ENCODE data around the gene ASPRV1. TPM values are rescaled to one million over a fixed set of nuclear protein-coding genes. Genes with fewer than 3 reads are reported as not detected.

ASPRV1 gene
- total RNA-seq, 1 experiment from 2014 or later: 0.66 TPM

- Mint-ChIP-seq H3K27ac (ENCODE audit: unreplicated experiment) (no peak overlapping the region), H3K27me3 (ENCODE audit: insufficient read depth, unreplicated experiment) (no peaks in the 10 kb centered on the region), H3K4me3 (ENCODE audit: unreplicated experiment) (no peak overlapping the region), H3K4me1 (ENCODE audit: low read depth, unreplicated experiment) (peaks cover 31% of the 10 kb centered on the region), H3K9me3 (ENCODE audit: unreplicated experiment) (no peaks in the 10 kb centered on the region), H3K36me3 (ENCODE audit: insufficient read depth, unreplicated experiment) (peaks cover 17% of the 10 kb centered on the region)
- no peak for DNase-seq
- CTCF ChIA-PET: no interaction called here
- Histone ChIP-seq H3K4me1 (peaks cover 23% of the 10 kb centered on the region), H3K27me3 (replicated peaks; ENCODE audit: control insufficient read depth, insufficient read depth, low read length) (no peaks in the 10 kb centered on the region), H3K4me3 (ENCODE audit: low read depth, low read length) (no peak overlapping the region), H3K9me3 (no peaks in the 10 kb centered on the region), H3K36me3 (ENCODE audit: control insufficient read depth, insufficient read depth, low read length) (peaks cover 4% of the 10 kb centered on the region)
- no TSS peak for BruUV-seq (replicated peaks)
- POLR2A ChIA-PET: interaction anchor here (2.8 kb wide), 1 partner anchor 18 kb away, joined by 54 read pairs; the partner anchor contains the start of gene MXD1
- no peak for TF ChIP-seq CTCF (IDR thresholded peaks at IDR 0.05; ENCODE audit: insufficient read depth in 1 of 2, low read depth in 1 of 2, low read length in 1 of 2, severe bottlenecking in 1 of 2, unreplicated experiment in 1 of 2)
- intact Hi-C loops (cut with micrococcal nuclease; ENCODE audit: unreplicated experiment): no loop called here
Measured at GRCh38 chr2:69932596-69932922, 28.9 kb downstream of the ASPRV1 start.

- POLR2A ChIA-PET: no interaction called here
- intact Hi-C loops (cut with micrococcal nuclease; ENCODE audit: unreplicated experiment): no loop called here
Measured at GRCh38 chr2:69931832-69932595, 29.4 kb downstream of the ASPRV1 start.

More at GRCh38 chr2:69931832-69932595, 29.4 kb downstream of the ASPRV1 start:
- Mint-ChIP-seq H3K36me3 (ENCODE audit: insufficient read depth, unreplicated experiment) (peaks cover 11% of the 10 kb centered on the region), H3K4me3 (ENCODE audit: unreplicated experiment) (no peak overlapping the region), H3K27me3 (ENCODE audit: insufficient read depth, unreplicated experiment) (no peaks in the 10 kb centered on the region), H3K9me3 (ENCODE audit: unreplicated experiment) (no peaks in the 10 kb centered on the region), H3K4me1 (ENCODE audit: low read depth, unreplicated experiment) (peaks cover 31% of the 10 kb centered on the region), H3K27ac (ENCODE audit: unreplicated experiment) (peak overlapping the region; percentile 72)
- no peaks in the 10 kb centered on the region for H3K9me3 ChIP-seq
- peaks cover 1% of the 10 kb centered on the region; the same call in 1 of the 2 replicates for H3K36me3 ChIP-seq (ENCODE audit: control insufficient read depth, insufficient read depth, low read length)
- no peak overlapping the region for H3K4me3 ChIP-seq (ENCODE audit: low read depth, low read length)
- H3K27me3 ChIP-seq (replicated peaks; ENCODE audit: control insufficient read depth, insufficient read depth, low read length): no peaks in the 10 kb centered on the region
- TSS peak; percentile 16 for BruUV-seq (replicated peaks)
- TF ChIP-seq CTCF (IDR thresholded peaks at IDR 0.05; ENCODE audit: insufficient read depth in 1 of 2, low read depth in 1 of 2, low read length in 1 of 2, severe bottlenecking in 1 of 2, unreplicated experiment in 1 of 2): no peak
- no peak for DNase-seq
- CTCF ChIA-PET: no interaction called here
- H3K4me1 ChIP-seq: peaks cover 23% of the 10 kb centered on the region
